Natural killer cell treated with Interleukin-12 subunit alpha and Interleukin-12 subunit beta and Interleukin-15 and Interleukin-18, amount 100 ng/mL, for 72 hours (primary cell): ENCODE measurements around the gene S100A3. TPM values are rescaled to one million over a fixed set of nuclear protein-coding genes. Genes with fewer than 3 reads are reported as not detected.

Experiments used
- ATAC-seq, 2 donors: fragments of 150-1000 bp; cut with Tn5 transposase in 1 of 2; sonication (Bioruptor Pico), chemical (Tn5 transposase) in 1 of 2; 2 replicates each; pipeline ENCODE4 v1.10.0; 2021
- DNase-seq: peaks from one replicate; pipeline ENCODE4 v3.0.0; 2022; ENCODE audit warnings: low spot score
- H3K27ac Mint-ChIP-seq, 2 donors: 1 replicate in 1 of 2; 2 replicates in 1 of 2; pipeline ENCODE4 v1.8.0; 2022; ENCODE audit warnings: mixed read lengths in 2 of 2, mild to moderate bottlenecking in 1 of 2, moderate library complexity in 1 of 2
- H3K27me3 Mint-ChIP-seq, 2 donors: 1 replicate in 1 of 2; 2 replicates in 1 of 2; pipeline ENCODE4 v1.8.0; 2022; ENCODE audit warnings: mixed read lengths in 2 of 2
- H3K36me3 Mint-ChIP-seq: one replicate; pipeline ENCODE4 v1.8.0; 2022; ENCODE audit warnings: mixed read lengths
- H3K4me1 Mint-ChIP-seq, 2 donors: 1 replicate in 1 of 2; 2 replicates in 1 of 2; pipeline ENCODE4 v1.8.0; 2022; ENCODE audit warnings: low read depth in 2 of 2, mixed read lengths in 2 of 2, mild to moderate bottlenecking in 1 of 2
- H3K4me3 Mint-ChIP-seq: one replicate; pipeline ENCODE4 v1.8.0; 2022; ENCODE audit warnings: mixed read lengths
- H3K9me3 Mint-ChIP-seq: 2 replicates; pipeline ENCODE4 v1.8.0; 2022; ENCODE audit warnings: mixed read lengths
- total RNA-seq, 2 donors: library from RNA; stranded (reverse); gene quantifications; one replicate each; pipeline ENCODE4 v1.2.3, GENCODE V29; 2022

S100A3 gene
- total RNA-seq, 2 donors from 2014 or later, result not detected

DNA sequence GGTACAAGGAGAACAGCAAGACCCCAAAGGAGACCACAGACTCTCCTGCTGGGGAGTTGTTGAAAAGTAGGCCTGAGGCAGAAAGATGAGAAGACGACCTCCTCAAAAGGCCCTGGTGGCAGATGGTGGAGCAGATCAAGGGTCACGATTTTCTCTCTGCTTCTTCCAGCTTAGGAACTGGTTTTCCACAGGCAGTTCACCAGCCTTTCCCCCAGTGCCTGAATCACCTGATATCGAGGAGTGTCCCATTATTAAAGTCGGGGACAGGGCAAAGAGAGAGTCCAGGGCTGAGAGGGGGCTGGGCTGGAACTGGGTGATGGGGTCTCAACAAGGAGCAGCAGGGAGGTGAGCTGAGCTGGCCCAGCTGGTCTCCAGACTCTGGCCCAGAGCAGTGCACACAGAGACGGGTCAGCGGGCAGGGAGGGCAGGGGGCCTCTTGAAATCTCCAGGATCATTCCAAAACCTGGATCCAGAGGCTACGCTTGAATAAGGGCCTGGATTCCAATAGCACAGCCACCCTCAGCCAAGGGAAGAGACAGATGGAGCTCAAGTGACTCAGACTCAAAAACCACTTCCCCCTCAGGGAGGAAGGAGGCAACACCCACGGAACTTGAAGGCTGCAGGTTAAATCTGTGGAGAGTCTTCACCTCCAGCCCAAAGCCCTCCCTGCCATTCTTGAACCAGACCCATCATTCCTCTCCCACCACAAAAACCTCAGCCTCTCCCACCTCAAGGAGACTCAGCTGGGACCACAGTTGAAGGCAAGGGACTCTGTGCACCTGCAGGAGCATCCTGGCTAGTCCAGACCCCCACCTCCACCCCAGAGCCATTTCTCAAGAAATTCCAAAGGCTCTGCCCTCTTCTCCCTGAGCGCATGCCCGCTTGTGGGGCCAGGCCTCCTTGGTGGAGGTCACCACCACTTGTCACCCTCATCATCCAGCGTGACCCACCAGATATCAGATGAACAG, 8.4 kb downstream of the S100A3 start, which contains the start of gene S100A5:
Gene S100A5, minus strand, starts transcription at position 541 of the 968 bp plus-strand sequence. CDS start 743 bp downstream, outside the sequence.
- DNase-seq (no peak), ATAC-seq (no peak)
- Mint-ChIP-seq H3K36me3 (no peaks in the 10 kb centered on the region), H3K4me3 (peak within 1 kb of the TSS; percentile 53), H3K4me1 (peaks cover 66% of the 10 kb centered on the region in 2 donors), H3K27me3 (no peaks in the 10 kb centered on the region), H3K27ac (peak within 1 kb of the TSS; percentile 86 to 95), H3K9me3 (no peaks in the 10 kb centered on the region)

DNA sequence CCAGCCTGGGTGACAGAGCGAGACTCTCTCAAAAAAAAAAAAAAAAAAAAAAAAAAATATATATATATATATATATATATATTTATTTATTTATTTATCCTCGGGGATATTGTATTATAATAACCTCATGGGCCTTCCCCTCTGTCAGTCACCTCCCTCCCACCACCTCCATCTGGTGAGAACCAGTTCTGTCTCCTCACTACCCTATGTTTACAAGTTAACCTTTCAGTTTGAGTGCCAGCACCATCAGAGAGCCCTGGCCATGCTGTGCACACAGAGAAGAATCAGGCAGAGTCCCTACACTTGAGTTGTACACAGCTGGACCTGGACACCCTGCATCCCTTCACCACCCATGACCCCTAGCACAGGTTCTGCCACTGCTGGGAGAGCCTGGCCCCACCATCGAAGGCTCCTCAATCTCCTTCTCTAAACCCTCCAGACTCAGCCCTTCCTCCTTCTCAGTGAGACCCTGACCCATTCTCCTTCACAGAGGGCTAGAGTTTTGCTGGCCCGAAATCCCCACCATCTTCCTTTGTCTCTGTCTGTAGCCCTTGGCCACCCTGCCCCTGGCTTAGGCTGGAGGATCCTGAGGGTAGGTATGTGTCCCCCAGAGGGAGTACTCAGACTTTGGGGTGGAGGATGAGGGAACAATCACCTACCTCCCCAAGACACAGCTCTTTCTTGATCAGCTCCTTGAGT, 9.5 kb downstream of the S100A3 start:
- ATAC-seq (no peak), DNase-seq (no peak)
- Mint-ChIP-seq H3K27me3 (no peaks in the 10 kb centered on the region), H3K9me3 (no peaks in the 10 kb centered on the region), H3K4me3 (peak overlapping the region; percentile 53), H3K36me3 (no peaks in the 10 kb centered on the region), H3K27ac (peak overlapping the region; percentile 86 to 95), H3K4me1 (peaks cover 63% of the 10 kb centered on the region in 2 donors)

DNA sequence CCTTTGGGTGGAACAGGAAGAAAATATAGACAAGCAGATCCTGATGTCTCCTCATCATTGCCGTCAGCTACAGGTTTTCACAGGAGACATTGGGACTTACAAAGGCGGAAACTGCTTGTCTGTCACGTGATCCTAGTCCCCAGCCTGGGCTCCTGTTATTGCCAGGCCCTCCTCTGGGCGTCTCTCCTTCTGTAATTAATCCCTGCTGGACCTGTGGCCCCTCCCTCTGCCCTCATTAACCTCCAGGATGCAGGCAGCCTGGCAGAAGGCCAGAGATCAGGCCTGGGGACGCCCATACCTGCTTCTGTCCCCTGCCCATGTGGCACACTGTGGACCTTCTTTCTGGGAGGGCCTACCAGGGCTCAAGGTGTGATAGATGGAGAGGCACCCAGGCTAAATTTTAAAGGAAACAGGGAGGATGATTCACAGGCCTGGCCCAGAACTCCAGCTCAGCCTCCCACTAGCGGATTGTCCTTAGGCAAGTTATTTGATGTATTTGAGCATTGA, 10.7 kb downstream of the S100A3 start:
- DNase-seq (no peak), ATAC-seq (no peak)
- no peaks in the 10 kb centered on the region for H3K9me3 Mint-ChIP-seq
- H3K27me3 Mint-ChIP-seq, result no peaks in the 10 kb centered on the region
- H3K27ac Mint-ChIP-seq, result no peak overlapping the region
- peaks cover 64 to 69% of the 10 kb centered on the region in 2 donors for H3K4me1 Mint-ChIP-seq
- no peaks in the 10 kb centered on the region for H3K36me3 Mint-ChIP-seq
- no peak overlapping the region for H3K4me3 Mint-ChIP-seq

DNA sequence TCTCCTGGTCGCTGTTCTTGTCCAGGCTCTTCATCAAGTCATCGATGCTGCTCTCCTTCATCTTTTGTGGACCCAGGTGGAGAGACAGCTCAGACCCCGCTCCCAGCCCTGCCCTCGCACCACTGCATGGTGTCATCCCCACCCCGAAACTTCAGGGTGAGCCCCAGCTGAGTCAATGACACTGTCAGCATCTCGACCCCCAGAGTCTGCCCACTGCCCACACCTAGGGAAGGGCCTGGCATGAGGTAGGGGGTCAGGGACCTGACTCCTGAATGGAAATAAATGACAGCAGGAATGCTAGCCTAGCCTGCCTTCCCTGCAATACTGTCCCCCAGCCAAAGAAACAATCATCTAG, 11.7 kb downstream of the S100A3 start:
- Mint-ChIP-seq H3K4me3 (peak overlapping the region; percentile 6), H3K27me3 (no peaks in the 10 kb centered on the region), H3K4me1 (peaks cover 64 to 69% of the 10 kb centered on the region in 2 donors), H3K36me3 (no peaks in the 10 kb centered on the region), H3K9me3 (no peaks in the 10 kb centered on the region), H3K27ac (peak overlapping the region in 1 of 2 donors; percentile 95)
- no peak for DNase-seq
- no peak for ATAC-seq

DNA sequence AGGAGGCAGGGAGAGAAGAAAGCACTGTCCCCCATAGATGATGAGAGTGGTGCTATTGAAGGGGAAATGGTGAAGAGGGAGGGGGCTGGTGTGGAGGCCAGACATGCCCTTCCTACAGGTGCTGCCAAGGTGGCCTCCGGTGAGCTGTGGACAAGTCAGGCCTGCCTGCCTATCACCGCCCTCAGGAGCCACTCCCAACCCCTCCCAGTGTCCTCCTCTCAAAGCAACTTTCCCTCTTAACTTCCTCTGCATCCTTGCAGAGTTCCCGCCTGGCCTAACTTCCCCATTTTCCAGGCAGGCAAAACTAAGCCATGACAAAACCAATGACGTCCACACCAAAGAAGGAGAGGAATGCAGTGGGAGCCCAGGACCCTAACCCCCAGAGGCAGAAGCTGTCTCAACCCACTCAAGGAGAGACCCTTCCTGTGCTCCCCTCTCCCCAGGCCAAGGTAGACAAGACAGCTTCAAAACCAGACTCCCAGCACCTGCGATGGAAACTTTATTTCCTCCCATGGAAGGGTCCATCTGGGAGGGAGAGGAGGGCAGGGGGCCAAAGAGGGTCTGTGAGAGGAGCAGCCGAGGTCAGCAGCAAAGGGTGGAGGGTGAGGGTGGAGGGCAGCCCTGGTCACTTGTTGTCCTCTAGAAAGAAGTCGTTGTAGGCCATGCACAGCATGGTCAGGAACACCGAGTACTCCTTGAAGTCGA, 12.2 kb downstream of the S100A3 start:
- Mint-ChIP-seq H3K4me3 (peak overlapping the region; percentile 93), H3K27ac (peak overlapping the region; percentile 93 to 95), H3K4me1 (peaks cover 68 to 72% of the 10 kb centered on the region in 2 donors), H3K36me3 (no peaks in the 10 kb centered on the region), H3K9me3 (no peaks in the 10 kb centered on the region), H3K27me3 (no peaks in the 10 kb centered on the region)
- DNase-seq (no peak), ATAC-seq (no peak)

DNA sequence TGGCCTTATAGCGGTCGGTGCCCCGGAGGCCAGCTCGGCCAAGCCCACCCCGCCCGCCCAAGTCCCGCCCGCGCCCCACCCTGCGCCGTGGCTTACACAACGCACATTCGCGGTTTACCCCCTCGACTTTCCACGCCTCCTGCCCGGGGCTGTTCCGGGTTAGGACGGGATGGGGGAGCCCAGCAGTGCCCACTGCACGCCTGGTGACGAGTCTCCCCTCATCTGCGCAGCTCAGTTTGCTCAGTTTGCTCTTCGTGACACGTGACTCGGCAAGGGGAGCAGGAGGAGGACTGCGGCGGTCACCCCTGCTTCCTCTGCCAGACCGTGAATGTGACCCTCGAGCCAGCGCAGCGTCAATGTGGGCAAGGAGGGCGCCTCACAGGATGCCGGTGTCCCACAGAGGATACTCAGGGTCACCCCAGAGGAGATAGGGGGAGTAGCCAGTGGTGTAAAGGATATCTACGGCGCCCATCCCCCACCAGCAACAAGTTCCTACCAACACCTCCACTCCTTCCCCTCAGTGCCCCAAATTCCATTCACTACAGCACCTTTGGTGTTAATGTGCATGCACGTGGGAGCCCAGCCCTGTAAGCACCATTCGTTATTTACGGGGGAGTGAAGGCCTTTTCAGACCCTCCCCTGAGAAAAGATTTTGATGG, 12.9 kb downstream of the S100A3 start:
- no peaks in the 10 kb centered on the region for H3K27me3 Mint-ChIP-seq
- ATAC-seq (peak; percentile 88 to 92), DNase-seq (peak; percentile 91)
- peak overlapping the region; percentile 93 to 95 for H3K27ac Mint-ChIP-seq
- H3K9me3 Mint-ChIP-seq, result no peaks in the 10 kb centered on the region
- peaks cover 65 to 72% of the 10 kb centered on the region in 2 donors for H3K4me1 Mint-ChIP-seq
- peak overlapping the region; percentile 93 for H3K4me3 Mint-ChIP-seq
- H3K36me3 Mint-ChIP-seq, result no peaks in the 10 kb centered on the region

DNA sequence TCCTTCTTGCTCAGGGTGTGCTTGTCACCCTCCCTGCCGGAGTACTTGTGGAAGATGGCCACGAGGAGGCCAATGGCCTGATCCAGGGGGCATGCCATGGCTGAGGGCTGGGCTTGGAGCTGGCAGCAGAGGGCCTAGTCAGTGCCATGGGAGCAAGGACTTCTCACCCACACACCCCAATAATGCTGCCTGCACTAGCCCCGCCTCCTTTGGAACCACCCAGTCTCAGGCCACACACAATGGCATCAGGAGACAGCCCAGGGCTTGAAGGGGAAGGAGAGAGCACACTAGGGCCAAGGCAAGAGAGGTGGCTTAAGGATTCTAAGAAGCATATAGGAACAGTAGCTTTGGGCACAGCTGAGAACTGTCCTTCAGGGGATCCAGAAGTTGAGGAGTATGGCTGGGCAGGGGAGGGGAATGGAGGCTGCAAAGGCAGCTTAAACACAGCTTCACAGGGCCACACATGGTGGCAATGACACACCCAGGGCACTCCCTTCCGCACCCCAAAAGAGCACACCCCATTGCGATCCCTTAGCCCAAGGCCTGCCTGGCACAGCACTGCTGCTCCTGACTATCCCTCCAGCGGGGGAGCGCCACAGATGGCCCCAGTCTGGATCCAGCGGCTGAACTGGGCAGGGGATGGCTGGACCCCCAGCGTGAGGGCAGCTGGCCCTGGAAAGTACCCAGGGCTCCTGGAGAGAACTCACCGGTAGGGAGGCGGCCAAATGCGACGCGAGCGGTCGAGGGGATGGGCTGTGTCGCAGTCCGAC, 13.6 kb downstream of the S100A3 start, which contains the start of gene S100A6:
Gene S100A6, minus strand, starts transcription at position 750 of the 770 bp plus-strand sequence. Its CDS starts 652 bp downstream, at position 98.
- H3K27me3 Mint-ChIP-seq, result no peaks in the 10 kb centered on the region
- no peaks in the 10 kb centered on the region for H3K36me3 Mint-ChIP-seq
- peak within 1 kb of the TSS; percentile 93 for H3K4me3 Mint-ChIP-seq
- no peaks in the 10 kb centered on the region for H3K9me3 Mint-ChIP-seq
- DNase-seq (no peak), ATAC-seq (peak in 1 of 2 donors; percentile 35)
- H3K27ac Mint-ChIP-seq, result peak within 1 kb of the TSS; percentile 93 to 95
- peaks cover 62 to 70% of the 10 kb centered on the region in 2 donors for H3K4me1 Mint-ChIP-seq

DNA sequence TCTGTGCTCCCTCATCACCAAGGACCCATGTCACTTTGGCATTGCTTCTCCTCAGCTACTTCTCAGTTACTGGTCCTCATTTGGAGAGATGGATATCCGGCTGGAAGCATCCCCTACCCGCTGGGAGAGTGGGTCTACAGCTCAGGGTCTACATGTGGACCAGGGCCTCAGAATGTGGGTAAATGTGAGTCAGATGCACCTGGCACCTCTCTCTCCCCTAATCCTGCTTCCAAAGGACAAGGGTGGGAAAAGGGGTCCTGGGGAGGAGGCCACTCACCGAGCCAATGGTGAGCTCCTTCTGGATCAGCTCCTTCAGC, 14.2 kb downstream of the S100A3 start:
- Mint-ChIP-seq H3K27ac (peak overlapping the region; percentile 93 to 95), H3K27me3 (no peaks in the 10 kb centered on the region), H3K9me3 (no peaks in the 10 kb centered on the region), H3K4me3 (peak overlapping the region; percentile 93), H3K4me1 (peaks cover 56 to 64% of the 10 kb centered on the region in 2 donors), H3K36me3 (no peaks in the 10 kb centered on the region)
- ATAC-seq (no peak), DNase-seq (no peak)

DNA sequence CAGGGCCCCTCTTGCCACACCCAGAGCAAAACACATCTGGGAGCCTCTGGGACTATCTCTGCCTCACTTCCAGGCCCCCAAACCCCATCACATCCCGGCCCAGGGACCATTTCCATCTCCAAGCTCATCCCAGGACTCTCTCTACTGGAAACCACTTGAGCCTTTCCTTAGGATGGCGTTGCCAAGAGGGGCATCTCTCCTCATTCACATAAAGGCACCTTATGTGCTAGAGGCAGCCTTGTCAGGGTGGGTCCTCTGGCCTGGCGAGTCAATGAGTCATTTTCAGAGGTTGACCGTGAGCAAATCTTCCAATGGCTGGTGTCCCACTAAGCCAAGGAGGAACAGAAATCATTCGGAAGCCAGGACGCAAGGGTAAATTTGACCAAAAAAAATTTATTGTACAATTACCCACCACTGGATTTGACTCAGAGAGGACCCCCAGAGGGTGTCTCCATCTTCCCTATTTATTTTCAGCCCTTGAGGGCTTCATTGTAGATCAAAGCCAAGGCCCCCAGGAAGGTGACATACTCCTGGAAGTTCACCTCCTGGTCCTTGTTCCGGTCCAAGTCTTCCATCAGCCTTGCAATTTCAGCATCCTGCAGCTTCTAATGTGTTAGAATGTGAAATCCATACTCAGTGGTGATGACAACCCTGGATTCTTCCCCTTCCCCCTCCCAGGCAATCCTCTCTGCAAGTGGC, 14.7 kb downstream of the S100A3 start:
- Mint-ChIP-seq H3K4me1 (peaks cover 51 to 59% of the 10 kb centered on the region in 2 donors), H3K9me3 (no peaks in the 10 kb centered on the region), H3K27ac (peak overlapping the region; percentile 93 to 95), H3K4me3 (peak overlapping the region; percentile 93), H3K27me3 (no peaks in the 10 kb centered on the region), H3K36me3 (no peaks in the 10 kb centered on the region)
- DNase-seq, result no peak
- no peak for ATAC-seq

DNA sequence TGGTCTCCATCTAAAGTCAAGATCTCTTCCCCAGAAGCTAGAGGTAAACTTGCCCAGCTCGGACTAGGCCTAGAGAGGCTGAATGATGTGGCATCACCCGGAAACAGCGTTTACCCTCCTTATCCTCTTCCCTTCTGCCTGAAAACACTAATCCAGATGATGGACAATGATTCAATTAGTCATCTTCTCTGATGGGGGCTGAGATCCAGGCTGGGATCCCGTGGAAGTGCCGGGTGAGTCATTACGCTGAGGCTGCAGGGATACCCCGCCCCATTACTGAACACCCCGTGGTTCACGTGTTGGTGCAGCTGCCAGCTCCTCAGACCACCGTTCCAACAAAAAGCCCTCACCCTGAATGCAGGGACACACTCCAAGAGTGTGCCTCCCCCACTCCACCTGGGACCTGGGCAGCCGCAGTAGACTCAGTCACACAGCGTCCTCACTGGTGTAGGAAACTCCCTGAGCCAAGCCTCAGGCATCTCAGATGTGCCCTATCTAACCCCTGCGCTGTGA, 15.3 kb downstream of the S100A3 start:
- DNase-seq, result no peak
- H3K4me1 Mint-ChIP-seq, result peaks cover 51 to 59% of the 10 kb centered on the region in 2 donors

DNA sequence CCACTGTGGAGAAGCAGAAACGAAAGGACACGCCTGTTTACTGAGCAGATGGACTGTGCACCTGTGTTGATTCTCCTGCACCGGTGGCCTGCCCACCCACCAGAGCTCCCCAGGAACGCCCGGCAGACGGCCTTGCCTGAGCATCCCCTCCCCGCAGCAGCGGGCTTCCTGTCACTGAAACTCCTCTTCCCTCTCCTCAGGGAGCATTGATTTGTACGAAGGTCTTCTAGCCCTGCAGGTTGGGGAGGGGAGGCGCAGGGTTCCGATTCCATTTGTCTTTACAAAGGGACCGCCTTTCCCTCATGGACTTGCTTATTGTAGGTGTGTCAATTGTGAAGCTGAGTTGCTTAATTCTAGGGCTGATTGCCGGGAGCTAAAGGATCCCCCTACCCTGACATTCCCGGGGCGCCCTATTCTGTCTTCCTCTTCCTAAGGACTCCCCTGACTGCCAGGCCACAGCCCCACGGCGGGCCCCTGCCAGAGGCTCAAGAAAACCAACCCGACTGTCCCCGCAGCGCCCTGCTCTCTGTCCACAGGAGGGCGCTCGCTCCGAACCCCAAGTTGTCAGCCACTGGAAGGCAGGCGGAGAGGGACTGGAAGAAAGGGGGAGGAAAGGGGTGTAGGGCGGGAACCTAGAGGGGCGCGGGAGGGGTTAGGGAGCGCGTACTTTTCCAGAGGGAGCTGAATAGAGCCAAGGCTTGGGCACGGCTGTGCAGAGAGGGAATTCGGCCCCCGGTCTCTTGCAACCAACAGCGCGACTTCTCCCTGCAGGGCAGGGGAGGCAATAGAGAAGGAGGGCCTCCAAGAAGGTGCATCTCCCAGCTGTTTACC, 16.1 kb downstream of the S100A3 start:
- Mint-ChIP-seq H3K27me3 (no peaks in the 10 kb centered on the region), H3K27ac (peak overlapping the region; percentile 93 to 95), H3K4me1 (peaks cover 51 to 59% of the 10 kb centered on the region in 2 donors), H3K4me3 (peak overlapping the region; percentile 93), H3K36me3 (no peaks in the 10 kb centered on the region), H3K9me3 (no peaks in the 10 kb centered on the region)
- peak in 1 of 2 donors; percentile 5 for ATAC-seq
- peak; percentile 72 for DNase-seq

More for the DNA sequence above, 15.3 kb downstream of the S100A3 start:
- no peak for ATAC-seq
- Mint-ChIP-seq H3K4me3 (peak overlapping the region; percentile 93), H3K27ac (peak overlapping the region; percentile 93 to 95), H3K27me3 (no peaks in the 10 kb centered on the region), H3K9me3 (no peaks in the 10 kb centered on the region), H3K36me3 (no peaks in the 10 kb centered on the region)
